Activated CD8-positive, alpha-beta memory T cell treated with anti-CD3 and anti-CD28 coated beads, Interleukin-2, amount 10 ng/mL, durations not matched to agents 7 days and 5 days (primary cell): ENCODE measurements around the gene ROR1. TPM values are rescaled to one million over a fixed set of nuclear protein-coding genes. Genes with fewer than 3 reads are reported as not detected.

Source experiments
- ATAC-seq: fragments of 150-1000 bp; cut with Tn5 transposase; one replicate; pipeline ENCODE4 v1.10.0; 2021; ENCODE audit warnings: moderate library complexity
- CTCF ChIA-PET: fragments of 350-600 bp; sonication (Branson Sonifier 250); formaldehyde crosslinking; loops from one replicate; lab custom pipeline; 2021; ENCODE audit warnings: antibody characterized with exemption; lab: Charles Lee
- DNase-seq: peaks from one replicate; pipeline ENCODE4 v3.0.0-alpha.2; 2020
- H3K27ac Mint-ChIP-seq: one replicate; pipeline ENCODE4 v1.8.0; 2021; ENCODE audit warnings: mild to moderate bottlenecking, mixed read lengths
- H3K27me3 Mint-ChIP-seq: one replicate; pipeline ENCODE4 v1.8.0; 2021; ENCODE audit warnings: mixed read lengths
- H3K36me3 Mint-ChIP-seq: one replicate; pipeline ENCODE4 v1.8.0; 2021; ENCODE audit warnings: mild to moderate bottlenecking, mixed read lengths
- H3K4me1 Mint-ChIP-seq: one replicate; pipeline ENCODE4 v1.8.0; 2021; ENCODE audit warnings: mixed read lengths
- H3K4me3 Mint-ChIP-seq: one replicate; pipeline ENCODE4 v1.8.0; 2021; ENCODE audit warnings: mild to moderate bottlenecking, moderate library complexity, mixed read lengths
- H3K9me3 Mint-ChIP-seq: one replicate; pipeline ENCODE4 v1.8.0; 2022; ENCODE audit warnings: low read depth, mixed read lengths
- total RNA-seq, 2 experiments: library from RNA; stranded (reverse); gene quantifications; one replicate each; pipeline ENCODE4 v1.2.3, GENCODE V29; 2021

The ROR1 gene
- total RNA-seq, 2 experiments from 2014 or later: not detected

DNA sequence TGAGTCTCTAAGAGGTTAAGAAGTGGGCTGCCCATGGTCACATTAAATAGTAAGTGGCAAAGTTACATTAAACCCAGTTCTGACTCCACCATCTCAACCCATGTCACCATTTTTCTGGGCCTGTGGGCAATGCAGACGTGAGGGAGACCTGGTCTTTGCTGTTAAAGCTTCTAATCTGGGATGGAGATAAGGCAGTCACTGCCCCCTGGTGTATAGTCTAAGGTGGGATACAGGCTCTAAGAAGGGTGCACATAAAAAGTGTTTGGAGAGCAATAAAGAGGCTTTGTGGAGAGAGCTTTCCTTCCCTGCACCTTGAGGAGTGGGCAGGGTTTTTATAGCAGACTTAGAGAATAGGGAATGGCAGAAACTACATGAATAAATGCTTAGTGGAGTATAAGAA, 141.3 kb downstream of the ROR1 start:
- CTCF ChIA-PET: interaction anchor here (0.6 kb wide), 1 partner anchor 223 kb away, joined by 3 read pairs; no protein-coding TSS in a partner anchor
- Mint-ChIP-seq H3K27me3 (peaks cover 14% of the 10 kb centered on the region), H3K27ac (no peak overlapping the region), H3K4me1 (no peaks in the 10 kb centered on the region), H3K9me3 (no peaks in the 10 kb centered on the region), H3K36me3 (no peaks in the 10 kb centered on the region), H3K4me3 (no peak overlapping the region)
- no peak for ATAC-seq
- DNase-seq: no peak

DNA sequence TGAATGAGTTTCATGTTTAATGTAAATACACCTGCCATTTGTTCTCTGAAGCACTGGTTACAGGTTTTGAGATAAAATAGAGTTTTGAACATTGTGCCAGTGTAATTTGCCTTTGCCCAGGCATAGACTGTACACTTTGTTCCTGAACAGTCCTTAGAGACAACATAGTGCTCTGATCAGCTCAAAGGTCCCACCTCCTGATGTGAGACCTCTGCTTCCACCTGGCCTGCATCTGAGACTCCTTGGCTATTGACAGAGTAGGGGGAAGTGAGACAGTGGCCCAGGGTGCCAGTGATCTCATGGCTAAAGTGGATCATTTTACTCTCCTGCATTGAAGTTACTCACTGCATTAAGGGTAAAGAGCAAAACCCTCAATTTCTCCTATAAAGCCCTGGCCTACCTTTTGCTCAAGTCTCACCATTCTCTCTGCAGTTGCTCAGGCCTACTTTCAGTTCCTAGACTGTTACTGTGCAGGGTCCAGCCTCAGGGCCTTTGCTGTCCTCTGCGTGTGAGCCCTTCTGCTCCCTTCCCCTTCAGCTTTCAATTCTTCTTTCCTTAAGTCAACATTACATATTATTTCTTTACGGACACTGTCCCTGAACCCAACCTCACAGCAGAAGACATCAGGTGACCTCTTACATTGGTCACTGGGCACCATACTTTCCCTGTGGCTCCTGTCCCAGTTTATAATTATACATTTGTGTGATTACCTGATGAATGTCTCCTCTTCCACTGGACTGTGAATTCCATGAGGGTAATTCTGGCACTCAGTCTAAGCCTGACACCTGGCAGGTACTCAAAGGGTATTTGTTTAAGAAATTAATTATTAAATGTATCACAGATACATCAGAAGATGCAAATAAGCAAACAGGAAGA, 142.9 kb downstream of the ROR1 start:
- no peak for ATAC-seq
- no peak for DNase-seq
- Mint-ChIP-seq H3K36me3 (no peaks in the 10 kb centered on the region), H3K4me3 (no peak overlapping the region), H3K27ac (no peak overlapping the region), H3K9me3 (no peaks in the 10 kb centered on the region), H3K4me1 (no peaks in the 10 kb centered on the region), H3K27me3 (peaks cover 11% of the 10 kb centered on the region)
- CTCF ChIA-PET: no interaction called here

DNA sequence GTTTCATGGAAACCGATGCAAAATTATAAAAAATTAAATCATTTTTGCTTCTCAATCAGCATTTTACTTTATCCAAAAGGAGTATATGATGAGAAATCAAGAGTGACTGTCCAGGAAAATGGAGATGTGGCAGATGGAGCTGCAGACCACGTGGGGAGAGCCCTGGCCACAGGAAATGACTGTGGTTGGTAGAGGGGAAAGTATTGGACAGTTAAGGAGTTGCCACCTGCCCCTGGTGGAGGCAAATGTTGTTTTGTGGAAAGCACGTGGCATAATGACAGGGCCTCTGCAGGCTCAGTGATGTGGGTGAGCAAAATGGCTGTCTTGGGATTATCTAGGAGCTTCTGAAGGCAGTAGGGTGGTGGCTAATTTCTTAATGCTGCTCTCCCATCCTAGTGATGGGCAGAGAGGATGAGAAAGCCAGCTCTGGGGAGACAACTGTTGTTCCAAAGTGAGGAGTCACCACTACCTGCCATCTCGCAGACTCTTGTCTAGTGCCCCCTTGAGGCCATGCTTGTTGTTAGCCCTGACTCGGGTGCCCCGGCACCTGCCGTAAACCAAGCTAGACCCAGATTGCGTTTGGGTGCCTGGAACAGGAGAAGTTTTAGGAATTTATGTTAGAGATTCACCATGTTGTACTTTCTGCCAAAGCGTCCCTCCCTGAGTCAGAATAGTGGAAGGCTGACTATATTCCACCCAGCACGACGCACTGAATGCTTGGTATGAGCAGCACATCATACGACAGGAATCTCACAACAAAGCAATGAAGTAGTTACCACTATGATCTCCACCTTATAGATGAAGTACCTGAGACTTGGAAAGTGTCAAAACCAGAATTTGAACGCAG, 144.0 kb downstream of the ROR1 start:
- Mint-ChIP-seq H3K4me1 (no peaks in the 10 kb centered on the region), H3K4me3 (no peak overlapping the region)

DNA sequence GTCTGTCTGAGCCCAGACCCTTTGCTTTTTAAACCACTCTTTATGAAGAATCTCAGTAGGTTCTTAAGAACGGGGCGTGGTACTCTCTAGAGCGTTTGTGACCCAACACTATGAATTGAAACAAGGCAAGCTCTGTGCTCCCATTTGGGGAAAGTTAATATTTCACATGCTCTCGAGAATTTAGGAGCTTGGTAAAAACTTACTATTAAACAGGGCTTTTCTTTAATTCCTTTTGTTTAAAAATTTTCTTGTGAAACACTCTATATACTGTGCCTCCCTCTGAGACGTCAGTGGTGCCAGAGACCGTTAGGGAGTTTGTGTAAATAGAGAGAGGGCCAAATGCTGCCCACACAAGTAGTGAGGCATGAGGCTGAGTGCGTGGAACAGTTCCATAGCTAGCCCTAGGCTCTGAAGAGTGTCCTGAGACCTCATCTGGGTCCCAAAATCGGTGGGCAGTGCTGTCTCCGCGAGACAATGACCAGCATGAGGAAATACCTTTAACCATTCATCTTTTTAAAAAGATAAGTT, 144.7 kb downstream of the ROR1 start:
- Mint-ChIP-seq H3K9me3 (no peaks in the 10 kb centered on the region), H3K27ac (no peak overlapping the region), H3K36me3 (no peaks in the 10 kb centered on the region), H3K4me3 (no peak overlapping the region), H3K4me1 (no peaks in the 10 kb centered on the region), H3K27me3 (peaks cover 3% of the 10 kb centered on the region)
- DNase-seq: no peak
- CTCF ChIA-PET: interaction anchor here (0.9 kb wide), 1 partner anchor 227 kb away, joined by 4 read pairs; no protein-coding TSS in a partner anchor
- no peak for ATAC-seq

More for the DNA sequence above, 144.0 kb downstream of the ROR1 start:
- no peak for ATAC-seq
- Mint-ChIP-seq H3K27ac (no peak overlapping the region), H3K9me3 (no peaks in the 10 kb centered on the region), H3K36me3 (no peaks in the 10 kb centered on the region), H3K27me3 (peaks cover 3% of the 10 kb centered on the region)
- CTCF ChIA-PET: interaction anchor here (0.9 kb wide), 1 partner anchor 226 kb away, joined by 4 read pairs; no protein-coding TSS in a partner anchor
- no peak for DNase-seq

DNA sequence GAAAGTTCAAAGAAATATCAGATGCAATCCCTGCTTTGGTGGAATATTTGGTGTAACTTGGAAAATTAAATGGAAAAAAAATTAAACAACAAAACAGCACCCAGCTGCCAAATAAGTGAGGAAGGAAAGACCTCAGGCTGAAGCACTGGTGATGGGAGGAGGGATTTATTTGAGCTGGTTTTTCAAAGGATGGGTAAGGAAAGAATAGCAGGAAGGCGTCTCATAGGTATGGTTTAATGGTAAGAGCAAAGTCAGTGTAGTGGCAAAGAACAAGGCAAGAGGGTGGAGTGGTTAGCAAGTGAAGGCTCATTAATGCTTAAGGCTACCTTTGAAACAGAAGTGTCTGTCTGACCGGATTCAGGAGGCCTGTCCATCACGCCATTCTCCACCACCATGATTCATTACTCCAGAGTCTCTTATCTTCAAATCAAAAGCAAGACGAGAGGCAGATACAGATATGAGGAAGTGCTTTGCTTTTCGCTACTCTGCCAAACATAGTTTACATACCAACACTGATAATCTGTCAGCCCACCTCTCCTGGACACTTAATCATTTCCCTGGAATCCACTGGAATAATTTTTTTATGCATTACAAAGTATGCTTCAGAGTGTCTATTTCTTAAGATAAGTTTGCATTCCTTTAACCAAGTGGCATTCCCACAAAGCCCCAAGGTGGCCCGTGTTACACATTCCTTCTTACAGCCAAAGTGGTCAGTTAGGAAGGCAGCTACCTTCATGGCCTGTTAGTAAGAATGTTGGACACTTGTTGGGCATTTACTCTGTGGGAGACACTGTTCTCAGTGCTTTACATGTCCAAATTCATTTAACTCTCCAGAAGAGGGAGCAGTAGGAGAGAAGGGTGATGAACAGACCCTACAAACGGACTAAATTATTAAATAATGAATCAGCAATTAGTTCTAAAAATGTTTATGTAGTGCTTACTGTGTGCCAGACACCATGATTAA, 146.6 kb downstream of the ROR1 start:
- CTCF ChIA-PET: no interaction called here
- no peak overlapping the region for H3K4me3 Mint-ChIP-seq
- H3K9me3 Mint-ChIP-seq: no peaks in the 10 kb centered on the region
- DNase-seq (no peak), ATAC-seq (no peak)
- H3K36me3 Mint-ChIP-seq: no peaks in the 10 kb centered on the region
- no peaks in the 10 kb centered on the region for H3K27me3 Mint-ChIP-seq
- H3K4me1 Mint-ChIP-seq: no peaks in the 10 kb centered on the region
- no peak overlapping the region for H3K27ac Mint-ChIP-seq

DNA sequence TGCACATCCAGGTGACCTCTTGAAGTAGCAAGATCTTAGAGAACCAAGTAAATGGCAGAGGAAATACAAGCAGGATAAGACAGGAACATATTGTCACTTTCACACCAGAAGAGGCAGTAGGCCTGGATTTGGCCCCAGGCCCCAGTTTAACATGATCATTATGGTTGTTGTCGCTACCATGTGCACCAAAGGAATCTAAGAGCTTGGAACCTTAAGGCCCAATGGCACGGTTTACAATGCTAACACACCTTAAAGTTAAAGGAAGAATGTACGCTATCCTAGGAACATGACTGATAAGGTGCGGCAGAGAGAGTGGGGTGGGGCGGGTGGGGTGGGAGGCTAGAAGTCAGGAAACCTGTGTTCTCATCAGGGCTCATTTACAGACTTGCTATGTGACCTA, 147.5 kb downstream of the ROR1 start:
- no peak overlapping the region for H3K4me3 Mint-ChIP-seq
- no peaks in the 10 kb centered on the region for H3K36me3 Mint-ChIP-seq
- H3K4me1 Mint-ChIP-seq: no peaks in the 10 kb centered on the region
- DNase-seq (no peak), ATAC-seq (no peak)
- CTCF ChIA-PET: no interaction called here
- no peaks in the 10 kb centered on the region for H3K27me3 Mint-ChIP-seq
- H3K9me3 Mint-ChIP-seq: no peaks in the 10 kb centered on the region
- no peak overlapping the region for H3K27ac Mint-ChIP-seq

DNA sequence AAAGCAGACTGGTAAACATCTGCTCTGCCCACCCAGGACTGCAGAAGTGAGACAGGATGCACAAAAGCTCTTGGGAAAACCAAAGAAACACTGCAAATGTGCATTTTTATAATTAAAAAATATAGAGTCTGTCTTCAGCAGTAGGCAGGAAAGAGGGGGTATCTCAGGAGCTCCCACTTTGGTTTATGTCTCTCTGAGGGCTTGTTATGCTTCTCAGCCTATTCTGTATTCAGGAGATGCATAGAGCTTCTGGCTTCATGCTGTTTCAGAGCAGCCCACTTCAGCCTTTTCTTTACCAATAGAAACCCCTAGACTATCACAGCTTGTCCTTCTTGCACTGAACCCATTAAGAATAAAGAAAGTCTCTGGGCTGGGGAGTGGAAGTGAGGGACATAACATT, 148.0 kb downstream of the ROR1 start:
- ATAC-seq: no peak
- no peak overlapping the region for H3K27ac Mint-ChIP-seq
- H3K9me3 Mint-ChIP-seq: no peaks in the 10 kb centered on the region
- no peak overlapping the region for H3K4me3 Mint-ChIP-seq
- no peak for DNase-seq
- no peaks in the 10 kb centered on the region for H3K36me3 Mint-ChIP-seq
- no peaks in the 10 kb centered on the region for H3K4me1 Mint-ChIP-seq
- no peaks in the 10 kb centered on the region for H3K27me3 Mint-ChIP-seq
- CTCF ChIA-PET: no interaction called here

DNA sequence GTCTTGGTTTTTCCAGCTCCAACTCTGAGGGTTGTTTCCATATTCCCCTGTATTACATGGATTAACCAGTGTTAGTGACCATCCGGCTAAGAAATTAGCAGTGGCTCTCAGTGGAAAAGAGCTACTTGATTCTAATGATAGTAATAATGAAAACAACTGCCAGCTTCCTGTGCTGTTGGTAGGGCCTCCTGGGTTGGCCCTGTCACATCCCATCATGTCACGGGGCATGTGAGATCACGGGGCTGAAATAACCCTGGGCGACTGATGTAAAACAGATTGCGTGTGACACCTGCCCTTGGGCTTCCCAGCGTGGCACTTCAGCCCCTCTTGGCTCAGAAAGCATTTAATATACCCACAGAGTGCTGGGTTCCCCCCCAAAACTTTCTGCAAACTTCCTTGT, 149.0 kb downstream of the ROR1 start:
- H3K27ac Mint-ChIP-seq: no peak overlapping the region
- no peak overlapping the region for H3K4me3 Mint-ChIP-seq
- CTCF ChIA-PET: no interaction called here
- no peaks in the 10 kb centered on the region for H3K36me3 Mint-ChIP-seq
- no peaks in the 10 kb centered on the region for H3K9me3 Mint-ChIP-seq
- ATAC-seq (no peak), DNase-seq (no peak)
- no peaks in the 10 kb centered on the region for H3K27me3 Mint-ChIP-seq
- H3K4me1 Mint-ChIP-seq: no peaks in the 10 kb centered on the region

DNA sequence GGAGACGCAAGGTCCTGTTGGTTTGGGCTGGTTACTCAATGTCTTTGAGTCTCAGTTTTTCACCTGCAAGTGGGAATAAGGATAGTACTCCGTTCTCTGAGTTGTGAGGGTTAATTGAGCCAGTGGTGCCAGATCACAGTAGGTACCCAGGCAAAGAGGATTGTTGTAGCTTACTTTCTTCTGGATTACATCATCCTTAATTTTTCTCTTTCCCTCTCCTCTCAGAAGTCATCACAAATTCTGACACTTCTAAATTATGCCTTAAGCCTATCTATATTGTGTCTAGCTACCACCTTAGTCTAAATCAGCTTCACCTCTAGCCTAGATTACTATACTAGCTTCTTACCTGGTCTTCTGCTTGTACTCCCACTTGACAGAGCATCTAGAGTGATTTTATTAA, 149.5 kb downstream of the ROR1 start:
- no peaks in the 10 kb centered on the region for H3K36me3 Mint-ChIP-seq
- CTCF ChIA-PET: no interaction called here
- H3K4me1 Mint-ChIP-seq: no peaks in the 10 kb centered on the region
- no peaks in the 10 kb centered on the region for H3K27me3 Mint-ChIP-seq
- DNase-seq (no peak), ATAC-seq (no peak)
- H3K27ac Mint-ChIP-seq: no peak overlapping the region
- no peak overlapping the region for H3K4me3 Mint-ChIP-seq
- H3K9me3 Mint-ChIP-seq: no peaks in the 10 kb centered on the region

DNA sequence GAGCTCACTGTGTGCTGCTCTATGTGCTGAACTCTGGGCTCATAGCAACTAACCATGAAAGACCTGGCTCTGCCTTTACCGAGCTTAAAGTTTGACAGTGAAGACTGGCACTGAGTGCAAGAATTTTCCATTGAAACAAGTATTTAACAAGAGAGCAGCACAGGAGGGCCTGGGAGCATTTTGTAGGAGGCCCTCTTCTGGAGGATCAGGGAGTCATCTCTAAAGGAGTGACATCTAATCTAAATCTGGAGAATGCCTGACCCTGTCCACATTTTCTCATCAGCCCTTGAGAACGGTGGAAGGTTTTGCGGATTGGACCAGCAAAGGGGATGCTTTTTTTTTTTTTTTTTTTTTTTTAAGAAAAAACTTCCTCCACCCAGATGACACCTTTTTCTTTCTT, 150.8 kb downstream of the ROR1 start:
- Mint-ChIP-seq H3K27me3 (no peaks in the 10 kb centered on the region), H3K4me1 (no peaks in the 10 kb centered on the region), H3K36me3 (no peaks in the 10 kb centered on the region), H3K4me3 (no peak overlapping the region), H3K9me3 (no peaks in the 10 kb centered on the region), H3K27ac (no peak overlapping the region)
- CTCF ChIA-PET: no interaction called here
- DNase-seq: no peak
- ATAC-seq: no peak

DNA sequence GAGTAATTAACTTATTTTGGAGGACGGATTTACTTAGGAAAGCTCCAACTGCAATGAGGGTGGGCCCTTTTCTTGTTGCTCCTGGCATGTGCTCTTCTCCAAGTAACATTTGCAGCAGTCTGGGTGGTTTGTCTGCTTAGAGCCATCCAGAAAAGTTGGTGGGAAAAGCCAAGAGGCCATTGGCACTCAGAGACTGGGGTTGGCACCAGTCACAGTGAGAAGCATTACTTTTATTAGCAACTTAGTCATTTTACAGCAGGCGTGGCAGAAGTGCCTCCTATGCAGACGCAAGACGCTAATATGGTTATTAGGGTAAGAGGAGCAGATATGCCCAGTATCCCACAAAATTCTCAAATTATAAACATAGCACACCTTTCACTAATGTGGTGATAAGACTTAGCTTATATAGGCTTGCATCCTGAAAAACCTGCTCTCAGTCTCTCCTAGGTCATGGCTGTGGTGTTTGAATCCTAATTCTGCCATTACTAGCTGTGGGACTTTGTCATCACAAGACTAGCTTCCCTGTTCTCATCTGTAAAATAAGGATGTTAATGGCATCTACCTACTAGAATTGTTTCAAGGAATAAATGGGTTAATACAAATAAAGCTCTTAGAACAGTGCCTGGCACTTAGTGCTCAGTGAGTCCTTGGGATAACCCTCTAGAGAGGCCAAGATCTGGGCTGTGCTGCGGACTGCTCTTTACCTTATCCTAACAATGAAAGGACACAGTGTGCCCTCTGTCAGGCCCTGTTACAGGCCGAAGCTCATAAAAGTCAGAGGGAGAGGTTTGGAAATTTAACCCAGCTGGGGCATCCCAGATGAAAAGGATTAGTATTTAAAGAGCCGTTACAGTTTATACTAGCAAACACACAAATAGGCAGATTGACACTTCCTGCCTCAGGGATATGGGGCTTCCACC, 154.6 kb downstream of the ROR1 start:
- no peak for ATAC-seq
- CTCF ChIA-PET: no interaction called here
- H3K4me3 Mint-ChIP-seq: no peak overlapping the region
- no peaks in the 10 kb centered on the region for H3K36me3 Mint-ChIP-seq
- no peaks in the 10 kb centered on the region for H3K9me3 Mint-ChIP-seq
- no peaks in the 10 kb centered on the region for H3K4me1 Mint-ChIP-seq
- H3K27ac Mint-ChIP-seq: no peak overlapping the region
- DNase-seq: no peak
- no peaks in the 10 kb centered on the region for H3K27me3 Mint-ChIP-seq

DNA sequence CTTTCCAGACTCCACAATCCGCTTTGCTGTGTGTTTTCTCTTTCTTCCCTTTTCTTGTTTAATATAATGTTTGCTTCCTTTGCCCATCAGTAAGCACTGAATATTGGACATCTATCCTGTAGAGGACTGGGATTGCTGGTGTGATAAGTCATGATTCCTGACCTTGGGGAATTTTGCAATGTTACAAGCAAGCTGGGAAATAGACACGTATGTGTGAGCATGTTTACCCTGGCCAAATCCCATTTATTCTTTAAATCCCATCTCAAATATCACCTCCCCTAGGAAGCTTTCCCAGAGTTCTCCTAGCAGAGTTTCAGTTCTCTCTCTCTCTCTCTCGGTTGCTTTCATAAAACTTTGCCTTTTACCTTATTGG, 155.3 kb downstream of the ROR1 start:
- Mint-ChIP-seq H3K4me3 (no peak overlapping the region), H3K36me3 (no peaks in the 10 kb centered on the region), H3K27me3 (no peaks in the 10 kb centered on the region), H3K27ac (no peak overlapping the region), H3K4me1 (no peaks in the 10 kb centered on the region), H3K9me3 (no peaks in the 10 kb centered on the region)
- no peak for DNase-seq
- ATAC-seq: no peak
- CTCF ChIA-PET: no interaction called here
